ENCODE measurements around the gene ADGRB2.
"Not testable (repeated sequence)": the region's sequence is repeated elsewhere in the genome, so short reads cannot be mapped to it uniquely, and the experiment has no call there.

Gene ADGRB2

DNA sequence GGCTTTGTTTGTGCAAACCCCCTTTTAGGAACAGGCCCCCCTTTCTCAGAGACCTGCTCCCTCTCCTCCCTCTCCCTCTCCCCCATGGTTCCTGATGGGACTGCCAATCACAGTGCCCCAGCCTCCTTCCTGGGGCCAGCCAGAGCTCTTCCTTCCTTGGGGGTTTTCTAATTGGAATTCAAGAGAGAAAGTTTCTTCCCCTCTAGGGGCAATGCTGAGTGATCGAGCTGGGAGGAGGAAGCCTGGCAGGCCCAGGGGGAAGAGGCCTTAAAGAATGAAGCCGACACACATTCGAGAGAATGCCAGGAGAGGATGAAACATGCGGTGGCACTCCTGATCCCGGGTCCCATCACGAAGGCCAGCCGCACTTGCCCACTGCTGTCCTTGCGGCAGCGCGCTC, 39.0 kb downstream of the ADGRB2 start:
- no peak for DNase-seq (ENCODE audit: low spot score)

- DNase-seq (ENCODE audit: low spot score): no peak
These were observed 40.2 kb downstream of the ADGRB2 start for GRCh38 chr1:31723828-31724359.

- no peak for DNase-seq (ENCODE audit: low spot score)
These were observed 45.7 kb downstream of the ADGRB2 start for GRCh38 chr1:31718327-31718897.

DNA sequence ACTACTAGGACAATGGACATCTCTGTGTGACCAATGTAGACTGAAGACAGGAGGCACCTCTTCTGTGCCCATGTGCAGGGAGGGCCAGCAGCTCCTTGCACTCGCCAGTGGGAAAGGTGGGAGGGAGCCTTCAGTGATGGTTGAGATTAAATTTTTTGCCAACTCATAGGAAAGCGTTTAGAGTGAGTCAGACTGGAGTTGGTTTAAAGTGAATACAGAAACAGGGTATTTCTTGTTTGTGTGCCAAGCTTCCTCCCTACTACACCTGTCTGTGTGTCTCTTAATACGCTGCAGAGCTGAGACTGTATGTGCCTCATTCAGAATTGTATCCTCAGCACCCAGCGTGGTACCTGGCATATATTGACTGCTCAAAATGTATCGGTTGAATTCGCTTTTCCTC, 46.8 kb downstream of the ADGRB2 start:
- no peak for DNase-seq (ENCODE audit: low spot score)

DNA sequence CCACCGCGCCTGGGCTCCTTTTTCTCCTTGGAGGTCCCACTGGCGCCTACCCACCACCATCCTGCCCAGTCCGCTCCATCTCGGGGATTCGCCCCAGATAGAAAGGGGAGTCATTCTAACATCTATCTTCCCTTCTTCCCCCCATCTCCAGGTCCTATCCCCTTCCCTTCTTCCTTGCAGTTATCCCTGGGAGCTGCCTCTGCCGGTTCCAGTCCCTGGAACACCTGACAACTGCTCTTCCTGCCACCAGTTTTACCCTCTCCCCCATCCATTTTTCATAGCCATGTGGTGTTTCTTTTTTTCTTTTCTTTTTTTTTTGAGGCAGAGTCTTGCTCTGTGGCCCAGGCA, 48.3 kb downstream of the ADGRB2 start:
- no peak for DNase-seq (ENCODE audit: low spot score)

DNA sequence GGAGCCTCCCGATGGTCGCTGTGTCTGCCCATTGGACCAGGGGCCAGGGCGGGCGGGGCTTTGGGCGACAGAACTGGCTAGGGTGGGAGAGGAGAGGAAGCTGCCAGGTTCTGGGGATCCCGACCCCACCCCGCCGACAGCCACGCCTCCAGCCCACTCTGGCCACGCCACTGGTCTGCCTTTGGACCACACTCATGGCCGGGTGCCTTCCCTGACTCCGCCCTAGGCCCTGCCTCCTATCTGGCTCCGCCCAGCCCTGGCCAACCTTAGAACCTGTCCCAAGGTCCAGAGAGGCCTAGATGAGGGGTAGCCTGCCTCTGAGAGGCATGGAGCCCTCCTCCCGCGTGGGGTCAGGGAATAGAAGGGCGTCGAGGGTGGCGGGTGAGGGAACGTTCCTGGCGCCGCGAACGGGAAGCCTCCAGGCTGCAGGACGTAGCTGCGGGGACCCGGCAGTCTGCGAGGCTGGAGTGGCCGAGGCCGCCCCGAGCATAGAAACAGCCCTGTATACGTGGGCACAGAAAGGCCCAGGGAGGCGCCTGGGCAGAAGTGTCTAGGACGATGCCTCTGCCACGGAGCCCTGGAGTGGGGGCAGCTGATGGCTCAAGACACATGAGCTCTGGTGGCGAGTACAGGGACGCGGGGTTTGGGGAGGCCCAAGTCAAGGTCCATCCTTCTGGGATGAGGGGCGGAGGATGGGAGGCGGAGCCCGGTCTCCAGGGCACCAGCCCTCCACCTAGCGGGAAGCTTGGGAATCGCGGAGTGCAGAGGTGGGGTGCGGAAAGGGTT, 48.9 kb downstream of the ADGRB2 start:
- DNase-seq (ENCODE audit: low spot score): peak; percentile 90

- peak; percentile 69 for DNase-seq (ENCODE audit: low spot score)
These were observed 49.6 kb downstream of the ADGRB2 start for GRCh38 chr1:31714442-31715086.

DNA sequence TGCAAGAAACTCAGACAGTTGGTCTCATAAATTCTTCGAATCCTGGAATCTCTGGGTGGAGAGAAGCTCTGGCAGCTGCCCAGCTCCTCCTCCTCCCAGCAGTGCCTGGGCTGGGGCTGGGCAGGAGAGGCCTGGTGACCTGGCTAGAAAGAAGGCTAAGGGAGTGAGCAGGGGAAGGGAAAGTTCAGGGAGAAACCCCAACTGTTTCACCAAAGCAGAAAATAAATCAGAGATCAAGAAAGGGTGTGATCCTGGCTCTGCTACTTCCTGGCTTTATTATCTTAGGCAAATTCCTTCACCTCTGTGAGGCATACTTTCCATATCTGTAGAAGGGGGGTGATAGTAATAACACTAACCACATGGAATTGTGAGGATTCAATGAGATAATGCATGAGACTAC, 51.5 kb downstream of the ADGRB2 start:
- DNase-seq (ENCODE audit: low spot score): no peak

DNA sequence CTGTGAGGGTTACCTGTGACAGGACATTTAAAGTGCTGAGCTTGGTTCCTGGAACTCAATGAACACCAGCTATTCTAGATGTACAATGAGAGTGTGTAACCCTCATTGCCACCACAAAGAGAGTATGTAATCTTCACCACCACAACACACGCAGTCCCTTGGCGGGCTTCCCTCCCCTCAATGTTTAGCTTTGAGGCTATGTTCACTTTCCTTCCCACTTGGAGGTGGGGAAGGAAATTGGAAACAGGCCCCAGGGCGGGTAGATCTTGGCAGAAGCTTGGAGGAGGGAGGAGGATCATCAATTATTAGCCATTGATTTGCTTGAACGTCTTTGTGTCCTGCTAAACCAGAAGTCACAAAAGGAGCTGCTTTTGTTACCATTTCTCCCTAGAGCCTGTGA, 52.1 kb downstream of the ADGRB2 start:
- no peak for DNase-seq (ENCODE audit: low spot score)

GRCh38 chr1:31708324-31708723, 55.8 kb downstream of the ADGRB2 start:
- no peak for DNase-seq (ENCODE audit: low spot score)

DNA sequence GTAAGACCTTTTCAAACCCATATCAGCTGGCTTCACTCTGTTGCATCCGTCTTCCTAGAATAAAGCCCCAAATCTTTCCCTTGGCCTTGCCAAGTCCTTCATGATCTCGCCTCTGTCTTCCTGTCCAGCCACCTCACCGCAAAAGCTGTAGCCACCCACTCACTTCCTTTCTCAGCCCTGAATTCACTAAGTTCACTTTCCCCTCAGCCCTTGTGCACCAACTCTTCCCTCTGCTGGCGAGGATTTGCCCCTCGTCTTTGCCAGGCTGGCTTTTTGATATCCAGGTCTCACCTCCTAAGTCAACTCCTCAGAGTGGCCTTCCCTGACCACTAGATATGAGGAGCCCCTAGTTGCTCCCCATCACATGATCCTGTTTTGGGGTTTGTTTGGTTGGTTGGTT, 56.4 kb downstream of the ADGRB2 start:
- no peak for DNase-seq (ENCODE audit: low spot score)

DNA sequence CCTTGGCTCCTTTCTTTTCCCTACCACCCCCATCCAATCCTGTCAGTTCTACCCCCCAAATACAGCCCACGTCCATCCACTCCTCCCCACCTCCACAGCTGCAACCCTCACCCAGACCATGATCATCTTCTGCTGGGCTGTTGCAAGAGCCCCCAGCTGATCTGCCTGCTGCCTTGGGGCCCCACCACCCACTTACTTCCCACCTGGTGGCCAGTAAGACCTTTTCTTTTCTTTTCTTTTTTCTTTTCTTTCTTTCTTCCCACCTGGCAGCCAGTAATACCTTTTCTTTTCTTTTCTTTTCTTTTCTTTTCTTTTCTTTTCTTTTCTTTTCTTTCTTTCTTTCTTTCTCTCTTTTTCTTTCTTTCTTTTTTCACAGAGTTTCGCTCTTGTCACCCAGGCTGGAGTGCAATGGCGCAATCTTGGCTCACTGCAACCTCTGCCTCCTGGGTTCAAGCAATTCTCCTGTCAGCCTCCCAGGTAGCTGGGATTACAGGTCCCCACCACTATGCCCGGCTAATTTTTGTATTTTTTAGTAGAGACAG, 57.0 kb downstream of the ADGRB2 start:
- not testable (repeated sequence) for DNase-seq (ENCODE audit: low spot score)

GRCh38 chr1:31706384-31707058, 57.6 kb downstream of the ADGRB2 start:
- no peak for DNase-seq (ENCODE audit: low spot score)

DNA sequence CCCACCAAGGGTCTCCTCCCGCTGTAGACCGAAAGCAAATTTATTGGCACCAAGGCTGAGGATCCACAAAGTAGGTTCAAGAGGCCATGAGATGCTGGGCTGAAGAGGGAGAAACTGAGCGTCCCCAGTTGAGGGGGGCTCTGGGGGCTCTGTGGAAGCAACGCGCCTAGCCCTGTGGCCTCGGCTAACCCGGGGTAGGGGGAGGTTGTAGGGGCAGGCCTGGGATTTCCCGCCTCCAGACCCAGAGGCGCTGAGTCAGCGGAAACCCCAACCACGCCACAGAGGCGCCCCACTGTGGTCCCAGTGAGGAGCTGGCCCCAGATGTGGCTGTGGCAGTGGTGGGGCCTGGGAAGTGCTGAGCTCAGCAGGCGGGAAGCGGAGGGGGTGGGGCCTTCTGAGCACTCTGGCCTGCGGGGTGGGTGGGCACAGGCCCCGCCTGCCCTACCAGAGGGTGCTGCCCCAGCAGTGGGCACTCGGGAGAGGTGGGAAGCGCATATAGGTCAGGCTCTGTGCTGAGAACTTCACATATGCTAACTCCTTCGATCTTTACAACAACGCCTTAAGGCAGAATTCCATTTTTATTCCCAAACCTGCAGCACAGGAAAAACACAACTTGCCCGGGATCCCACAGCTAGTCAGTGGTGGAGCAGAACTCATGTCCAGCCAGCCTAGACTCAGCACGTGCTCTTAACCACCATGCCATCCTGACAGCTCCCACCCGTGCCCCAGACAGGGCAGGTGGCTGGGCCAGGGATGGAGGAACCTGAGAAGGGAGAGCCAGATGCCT, 58.9 kb downstream of the ADGRB2 start:
- DNase-seq (ENCODE audit: low spot score): no peak

GRCh38 chr1:31704271-31705079, 59.7 kb downstream of the ADGRB2 start:
- no peak for DNase-seq (ENCODE audit: low spot score)

- peak; percentile 68 for DNase-seq (ENCODE audit: low spot score)
These were observed 60.5 kb downstream of the ADGRB2 start, which contains the start of gene COL16A1 for GRCh38 chr1:31703431-31704270. TSS of gene COL16A1 (minus strand) at chr1:31704017. CDS start at chr1:31702193, 1,824 bp downstream.

DNA sequence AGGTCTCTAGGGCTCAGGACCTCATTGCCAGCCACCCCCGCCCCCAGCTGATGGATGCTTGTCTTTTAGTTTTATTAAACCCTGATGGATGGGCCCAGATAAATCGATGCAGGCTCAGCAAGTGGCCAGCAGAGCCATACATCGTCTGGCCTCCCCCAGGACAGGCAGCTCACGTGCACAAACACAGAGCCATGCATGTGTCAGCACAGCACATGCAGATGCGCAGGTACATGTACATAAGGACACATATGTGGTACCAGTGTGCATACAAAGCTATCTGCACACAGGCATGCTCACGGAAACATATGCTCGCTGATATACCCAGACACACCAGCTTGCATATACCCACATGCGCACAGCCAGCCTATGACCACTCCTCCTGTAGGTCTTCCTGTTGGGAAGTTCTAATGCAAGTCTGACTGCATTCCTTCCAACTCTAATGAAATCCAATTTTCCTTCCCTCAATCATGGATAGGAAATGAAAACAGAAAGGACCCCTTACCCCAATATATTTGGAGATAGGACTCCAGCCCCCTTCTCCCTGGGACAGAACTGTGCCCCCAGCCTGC, 61.2 kb downstream of the ADGRB2 start:
- DNase-seq (ENCODE audit: low spot score): no peak

DNA sequence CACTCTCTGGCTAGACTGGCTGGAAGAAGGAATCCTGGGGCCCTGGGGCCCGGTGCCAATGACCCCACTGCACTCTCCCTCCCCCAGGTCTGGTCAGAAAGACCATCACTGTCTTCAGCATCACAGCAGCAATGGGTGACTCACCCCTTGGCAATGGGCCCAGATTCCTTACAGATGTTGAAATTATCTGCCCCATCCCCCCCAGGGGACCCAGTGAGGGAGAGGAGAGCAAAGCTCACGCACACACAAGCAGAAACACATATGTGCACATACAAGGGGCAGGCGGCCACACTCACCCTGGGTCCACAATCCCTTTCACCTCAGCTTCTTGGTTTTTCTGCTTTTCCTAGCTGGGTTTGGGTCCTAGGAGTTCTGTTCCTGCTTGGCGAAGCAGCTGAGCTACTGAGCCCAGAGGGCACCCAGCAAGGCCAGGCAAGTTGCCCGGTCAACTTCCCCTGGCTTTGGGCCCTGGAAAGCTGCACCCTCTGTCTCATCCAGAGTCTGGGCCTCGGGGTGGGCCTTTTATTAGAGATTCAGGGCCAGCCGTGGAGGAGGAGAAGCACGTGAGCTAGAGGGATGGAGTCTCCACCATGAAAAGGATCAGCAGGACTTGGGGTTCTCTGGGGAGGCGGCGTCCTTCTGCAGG, 62.9 kb downstream of the ADGRB2 start:
- DNase-seq (ENCODE audit: low spot score): peak; percentile 91

Data from Ammon's horn (tissue), 1 donor.